ENCODE results near the gene EFHD1. TPM values are rescaled to one million over a fixed set of nuclear protein-coding genes. Genes with fewer than 3 reads are reported as not detected.

The EFHD1 gene
- total RNA-seq, 1 donor from 2014 or later: 7.7 TPM

DNA sequence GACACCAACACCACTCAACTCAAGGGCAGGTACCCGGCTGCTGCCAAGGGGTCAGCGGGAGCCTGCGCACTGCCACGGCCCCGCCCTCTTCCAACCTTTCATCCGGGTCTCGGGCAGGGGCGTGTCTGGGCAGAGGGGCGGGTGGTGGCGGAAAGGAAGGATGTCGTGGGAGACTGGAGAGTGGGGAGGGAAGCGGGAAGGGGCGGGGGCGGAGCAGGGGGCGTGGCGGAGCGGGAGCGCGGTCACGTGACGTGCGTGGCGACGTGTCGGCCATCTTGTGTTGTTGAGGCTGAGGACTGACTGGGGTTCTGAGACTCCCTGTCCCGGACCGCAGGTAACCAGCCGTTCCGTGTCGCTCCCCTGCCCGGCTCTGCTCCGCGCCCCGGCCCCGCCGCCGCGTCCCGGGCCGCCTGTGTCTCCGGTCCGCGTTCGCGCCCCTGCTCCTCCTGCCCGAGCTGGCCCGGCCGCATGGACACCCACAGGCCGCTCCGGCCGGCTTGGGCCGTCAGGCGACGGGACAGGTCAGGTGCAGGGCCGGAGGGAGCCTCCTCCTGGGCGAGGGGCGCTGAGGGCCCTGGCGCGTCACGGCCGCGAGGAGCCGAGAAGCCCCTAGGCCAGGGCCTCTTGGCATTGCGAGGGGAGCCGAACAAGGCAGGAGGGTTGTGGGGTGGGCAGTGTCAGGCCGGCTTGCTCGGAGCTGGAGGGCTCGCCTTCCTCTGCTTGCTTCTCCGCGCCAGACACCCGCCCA lies 63.8 kb downstream of the EFHD1 start, which contains the start of gene GIGYF2:
TSS of gene GIGYF2 (plus strand) at position 273 of the 748 bp plus-strand sequence. CDS start 37,867 bp downstream, outside the sequence.
- H3K27ac ChIP-seq: peak within 1 kb of the TSS; percentile 94
- no peaks in the 10 kb centered on the region for H3K27me3 ChIP-seq (ENCODE audit: low read depth)
- H3K9me3 ChIP-seq: no peaks in the 10 kb centered on the region
- ATAC-seq (peak; percentile 99), DNase-seq (peak; percentile 96)
- peaks cover 3% of the 10 kb centered on the region for H3K36me3 ChIP-seq
- intact Hi-C loops (cut with DNase I): no loop called here
- H3K4me1 ChIP-seq: peaks cover 36% of the 10 kb centered on the region
- peak within 1 kb of the TSS; percentile 89 for H3K4me3 ChIP-seq
- TF ChIP-seq, protein P1, sequence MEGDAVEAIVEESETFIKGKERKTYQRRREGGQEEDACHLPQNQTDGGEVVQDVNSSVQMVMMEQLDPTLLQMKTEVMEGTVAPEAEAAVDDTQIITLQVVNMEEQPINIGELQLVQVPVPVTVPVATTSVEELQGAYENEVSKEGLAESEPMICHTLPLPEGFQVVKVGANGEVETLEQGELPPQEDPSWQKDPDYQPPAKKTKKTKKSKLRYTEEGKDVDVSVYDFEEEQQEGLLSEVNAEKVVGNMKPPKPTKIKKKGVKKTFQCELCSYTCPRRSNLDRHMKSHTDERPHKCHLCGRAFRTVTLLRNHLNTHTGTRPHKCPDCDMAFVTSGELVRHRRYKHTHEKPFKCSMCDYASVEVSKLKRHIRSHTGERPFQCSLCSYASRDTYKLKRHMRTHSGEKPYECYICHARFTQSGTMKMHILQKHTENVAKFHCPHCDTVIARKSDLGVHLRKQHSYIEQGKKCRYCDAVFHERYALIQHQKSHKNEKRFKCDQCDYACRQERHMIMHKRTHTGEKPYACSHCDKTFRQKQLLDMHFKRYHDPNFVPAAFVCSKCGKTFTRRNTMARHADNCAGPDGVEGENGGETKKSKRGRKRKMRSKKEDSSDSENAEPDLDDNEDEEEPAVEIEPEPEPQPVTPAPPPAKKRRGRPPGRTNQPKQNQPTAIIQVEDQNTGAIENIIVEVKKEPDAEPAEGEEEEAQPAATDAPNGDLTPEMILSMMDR (IDR thresholded peaks at IDR 0.05): peak; percentile 10

DNA sequence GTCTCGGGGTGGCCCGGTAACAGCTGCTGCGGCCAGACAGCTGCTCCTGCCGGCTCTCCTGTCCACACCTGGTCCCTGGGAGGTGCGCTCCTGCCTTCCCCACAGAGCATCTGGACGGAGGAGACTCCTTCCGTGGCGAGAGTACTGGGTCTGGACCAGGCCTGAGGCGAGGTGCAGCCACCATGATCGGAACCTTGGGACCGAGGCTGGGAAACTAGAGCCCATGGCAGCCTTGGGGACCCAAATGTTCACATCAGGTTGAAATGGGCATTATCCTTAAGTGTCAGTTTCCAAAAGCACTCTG lies 64.4 kb downstream of the EFHD1 start:
- peak overlapping the region; percentile 94 for H3K27ac ChIP-seq
- peak overlapping the region; percentile 89 for H3K4me3 ChIP-seq
- intact Hi-C loops (cut with DNase I): no loop called here
- TF ChIP-seq, protein P1 (IDR thresholded peaks at IDR 0.05): no peak
- peaks cover 41% of the 10 kb centered on the region for H3K4me1 ChIP-seq
- no peaks in the 10 kb centered on the region for H3K9me3 ChIP-seq
- DNase-seq: no peak
- H3K27me3 ChIP-seq (ENCODE audit: low read depth): no peaks in the 10 kb centered on the region
- peaks cover 9% of the 10 kb centered on the region for H3K36me3 ChIP-seq
- peak in 1 of 2 donors; percentile 46 for ATAC-seq

DNA sequence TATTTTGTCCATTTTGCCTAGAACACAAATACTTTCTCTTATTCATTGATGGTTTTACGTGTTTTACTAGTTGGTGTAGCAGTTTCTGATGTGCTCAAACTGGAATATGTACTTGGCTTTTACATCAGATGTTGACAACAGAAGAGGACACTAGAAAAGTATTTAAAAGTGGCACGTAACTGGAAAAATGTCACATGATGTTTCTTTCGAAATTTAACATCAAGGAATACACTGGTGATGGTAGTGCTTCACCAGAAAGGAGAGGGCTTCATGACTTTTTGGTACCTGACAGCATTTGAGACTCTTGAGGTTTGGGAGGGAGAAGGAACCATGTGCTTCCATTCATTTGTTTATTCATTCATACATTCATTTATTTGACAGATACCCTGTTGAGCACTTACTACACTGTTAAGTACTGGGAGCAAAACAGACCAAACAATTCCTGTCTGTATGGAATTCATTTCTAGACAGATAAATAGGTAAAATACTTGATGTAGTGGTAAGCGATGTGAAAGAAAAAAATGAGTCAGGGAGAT lies 65.2 kb downstream of the EFHD1 start:
- intact Hi-C loops (cut with DNase I): no loop called here

DNA sequence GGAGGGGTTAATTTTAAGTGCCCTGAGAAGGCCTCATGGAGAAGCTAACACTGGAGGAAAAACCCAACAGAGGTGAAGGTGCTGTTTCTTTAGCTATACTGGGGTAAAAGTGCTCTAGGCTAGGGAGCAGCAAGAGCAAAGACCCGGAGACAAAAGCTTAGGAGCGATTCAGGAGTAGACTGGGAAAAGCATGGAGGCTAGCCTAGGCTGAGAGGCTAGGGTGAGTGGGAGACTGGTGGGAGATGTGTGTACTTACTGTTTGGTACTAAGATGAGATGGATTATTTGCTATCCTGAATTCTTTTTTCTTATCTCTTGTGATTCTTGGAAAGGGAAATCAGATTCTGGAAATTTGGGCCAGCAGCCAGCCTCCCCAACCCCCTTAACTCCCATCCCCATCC lies 65.7 kb downstream of the EFHD1 start:
- ATAC-seq (no peak), DNase-seq (no peak)
- H3K4me1 ChIP-seq: peaks cover 41% of the 10 kb centered on the region
- TF ChIP-seq, protein P1 (IDR thresholded peaks at IDR 0.05): no peak
- peaks cover 20% of the 10 kb centered on the region for H3K36me3 ChIP-seq
- no peaks in the 10 kb centered on the region for H3K27me3 ChIP-seq (ENCODE audit: low read depth)
- H3K4me3 ChIP-seq: peak overlapping the region; percentile 89
- intact Hi-C loops (cut with DNase I): no loop called here
- no peaks in the 10 kb centered on the region for H3K9me3 ChIP-seq
- no peak overlapping the region for H3K27ac ChIP-seq

More for the DNA sequence above, 65.2 kb downstream of the EFHD1 start:
- peaks cover 15% of the 10 kb centered on the region for H3K36me3 ChIP-seq
- peak overlapping the region; percentile 89 for H3K4me3 ChIP-seq
- ATAC-seq (no peak), DNase-seq (no peak)
- no peaks in the 10 kb centered on the region for H3K9me3 ChIP-seq
- no peaks in the 10 kb centered on the region for H3K27me3 ChIP-seq (ENCODE audit: low read depth)
- TF ChIP-seq, protein P1 (IDR thresholded peaks at IDR 0.05): no peak
- peaks cover 41% of the 10 kb centered on the region for H3K4me1 ChIP-seq
- peak overlapping the region; percentile 94 for H3K27ac ChIP-seq

DNA sequence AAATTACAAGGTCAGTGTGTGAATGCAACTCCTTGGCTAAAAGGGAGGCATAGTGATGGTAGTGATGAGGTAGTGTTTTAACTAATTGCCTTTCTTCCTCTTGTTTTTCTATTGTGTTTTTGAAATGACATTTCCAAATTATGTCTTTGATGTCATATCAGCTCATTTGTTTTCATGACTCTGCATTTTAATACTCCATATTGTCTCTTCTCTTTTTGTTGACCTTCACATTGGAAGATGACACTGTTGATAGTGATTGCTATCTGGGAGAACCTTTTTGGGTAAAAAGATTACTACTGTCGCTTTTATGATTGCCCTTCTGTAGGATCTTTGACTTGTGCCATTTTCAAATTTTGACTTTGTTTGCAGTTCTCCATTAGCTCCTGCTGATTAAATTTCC lies 66.8 kb downstream of the EFHD1 start:
- H3K27ac ChIP-seq: no peak overlapping the region
- H3K27me3 ChIP-seq (ENCODE audit: low read depth): no peaks in the 10 kb centered on the region
- TF ChIP-seq, protein P1 (IDR thresholded peaks at IDR 0.05): no peak
- H3K4me3 ChIP-seq: no peak overlapping the region
- intact Hi-C loops (cut with DNase I): no loop called here
- peaks cover 31% of the 10 kb centered on the region for H3K36me3 ChIP-seq
- ATAC-seq: no peak
- no peaks in the 10 kb centered on the region for H3K9me3 ChIP-seq
- no peak for DNase-seq
- H3K4me1 ChIP-seq: peaks cover 41% of the 10 kb centered on the region

All from lower lobe of right lung (tissue), 2 donors.